Aorta (tissue), 5 donors: ENCODE measurements around the gene TMEM139. TPM values are rescaled to one million over a fixed set of nuclear protein-coding genes. Genes with fewer than 3 reads are reported as not detected.

Experiments
- ATAC-seq: fragments of 200-7000 bp; cut with Tn5 transposase; one replicate; pipeline ENCODE4 v1.9.1; 2022; ENCODE audit warnings: moderate library complexity; ENCODE audit not compliant: low FRiP score
- DNase-seq, 2 donors: peaks; one replicate each; pipeline ENCODE4 v3.0.0-alpha.2; 2020
- H3K27ac ChIP-seq, 2 donors: one replicate each; pipeline ENCODE4 v1.5.1; 2013; ENCODE audit warnings: low read length in 2 of 2, mild to moderate bottlenecking in 2 of 2, moderate library complexity in 2 of 2, control low read depth in 1 of 2, inconsistent platforms in 1 of 2, low read depth in 1 of 2
- H3K27me3 ChIP-seq, 2 donors: one replicate each; pipeline ENCODE4 v1.6.1; 2013; ENCODE audit warnings: control low read depth in 1 of 2, low read length in 1 of 2, mild to moderate bottlenecking in 1 of 2, moderate library complexity in 1 of 2; ENCODE audit not compliant: insufficient read depth in 2 of 2, control insufficient read depth in 1 of 2
- H3K36me3 ChIP-seq, 2 donors: one replicate each; pipeline ENCODE4 v1.6.1; 2013; ENCODE audit warnings: control low read depth in 1 of 2, low read length in 1 of 2, mild to moderate bottlenecking in 1 of 2; ENCODE audit not compliant: insufficient read depth in 2 of 2, control insufficient read depth in 1 of 2
- H3K4me1 ChIP-seq, 2 donors: one replicate each; pipeline ENCODE4 v1.6.1; 2013; ENCODE audit warnings: low read length in 2 of 2, control low read depth in 1 of 2, mild to moderate bottlenecking in 1 of 2, moderate library complexity in 1 of 2; ENCODE audit not compliant: insufficient read depth in 2 of 2, control insufficient read depth in 1 of 2
- H3K4me3 ChIP-seq, 2 donors: one replicate each; pipeline ENCODE4 v1.5.1; 2013; ENCODE audit warnings: low read length in 2 of 2, control low read depth in 1 of 2, mild to moderate bottlenecking in 1 of 2
- H3K9me3 ChIP-seq: one replicate; pipeline ENCODE4 v1.6.1; 2013; ENCODE audit warnings: mild to moderate bottlenecking, low read length; ENCODE audit not compliant: control insufficient read depth
- WGBS, 2 donors: extraction: QIAGEN DNeasy Blood & Tissue Kit; methylation state at CpG; one replicate each; pipeline ENCODE4 v1.1.7; 2013; 5-methylcytosine and 5-hydroxymethylcytosine counted together
- intact Hi-C, 2 donors: fragments of 100-400 bp; cut with DNase I; formaldehyde crosslinking; loops; one replicate each; pipeline versions ENCODE4 v1.14.2 to v1.15.0; 2022
- polyA plus RNA-seq, 2 donors: library from polyadenylated mRNA; stranded (reverse); fragments of 200-250 nt; gene quantifications; one replicate each; pipeline ENCODE4 v1.2.3, GENCODE V29; 2013
- total RNA-seq, 2 donors: library from RNA; stranded (reverse); fragmentation: NEBNext Ultra II Directional; extraction: Animal tissue kit (Norgen Biotek cat#: 25700); gene quantifications; one replicate each; pipeline ENCODE4 v1.2.1, GENCODE V29; 2021
- donor health status: healthy with polysubstance abuse.
- donor health status: Bipolar disorder and iron deficiency.
- donor health status: DM: no; HTN: no; CAD: no.
- donor health status: DM: no; HTN: no; CAD: no.
- donor health status: DM: yes; HTN: yes; CAD: no.

Gene TMEM139
- total and polyA plus RNA-seq, 4 donors: 0.10 to 17.3 (median 0.75) TPM

DNA sequence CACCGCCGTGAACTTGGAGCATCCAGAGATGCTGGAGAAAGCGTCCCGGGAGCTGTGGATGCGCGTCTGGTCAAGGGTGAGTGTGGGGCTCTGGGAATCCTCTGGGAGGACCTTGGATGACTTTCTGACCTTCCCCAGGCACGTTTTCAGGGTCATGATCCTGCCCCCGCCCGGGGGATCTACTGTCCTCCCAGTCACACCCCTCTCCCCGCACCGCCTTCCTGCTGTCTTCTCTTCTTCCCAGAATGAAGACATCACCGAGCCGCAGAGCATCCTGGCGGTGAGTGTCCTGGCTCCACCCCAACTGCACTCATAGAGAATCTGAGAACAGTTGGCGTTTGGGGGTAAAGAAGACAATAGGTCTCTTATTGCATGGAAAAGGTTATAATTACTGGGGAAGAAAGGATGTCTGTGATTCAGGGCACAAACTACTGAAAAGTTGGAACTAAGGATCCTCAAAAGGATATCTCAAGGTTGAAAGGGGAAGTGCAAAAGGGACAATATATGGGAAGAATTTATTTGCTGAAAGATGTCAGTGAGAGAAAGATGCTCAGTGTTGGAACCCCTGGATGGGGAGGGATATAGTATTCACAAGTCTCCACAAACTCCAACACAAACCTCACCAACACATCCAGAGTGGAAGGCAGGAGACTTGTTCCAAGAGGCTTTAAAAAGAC, 19.6 kb upstream of the TMEM139 start:
- H3K27me3 ChIP-seq: no peaks in the 10 kb centered on the region
- peaks cover 8 to 12% of the 10 kb centered on the region in 2 donors for H3K36me3 ChIP-seq
- DNase-seq (no peak), ATAC-seq (no peak)
- intact Hi-C loops: no loop called here
- H3K4me3 ChIP-seq: no peak overlapping the region
- no peaks in the 10 kb centered on the region for H3K9me3 ChIP-seq
- H3K4me1 ChIP-seq: no peaks in the 10 kb centered on the region
- 87 to 90% methylated on average over 15 of the region's 15 CpGs for WGBS, 2 donors
- H3K27ac ChIP-seq: no peak overlapping the region

DNA sequence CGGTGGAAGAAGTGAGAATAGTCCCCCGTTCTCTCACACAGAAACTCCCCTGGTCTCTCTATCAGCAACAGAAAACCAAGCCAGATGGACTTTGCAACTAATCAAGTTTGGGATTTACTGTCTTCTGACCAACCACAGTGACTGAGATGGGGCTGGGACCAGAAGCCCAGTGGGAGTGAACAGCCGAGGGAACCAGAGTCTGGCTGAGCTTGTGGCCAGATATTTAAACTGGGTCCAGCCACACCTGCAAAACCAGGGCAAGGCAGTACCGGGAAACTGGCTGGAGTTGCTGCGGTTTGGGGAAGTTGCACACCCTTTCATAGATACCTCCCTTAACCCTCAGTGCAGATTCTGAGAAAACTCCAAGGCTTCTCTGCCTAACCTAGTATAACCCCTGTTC, 15.5 kb upstream of the TMEM139 start:
- peaks cover 8 to 12% of the 10 kb centered on the region in 2 donors for H3K36me3 ChIP-seq

DNA sequence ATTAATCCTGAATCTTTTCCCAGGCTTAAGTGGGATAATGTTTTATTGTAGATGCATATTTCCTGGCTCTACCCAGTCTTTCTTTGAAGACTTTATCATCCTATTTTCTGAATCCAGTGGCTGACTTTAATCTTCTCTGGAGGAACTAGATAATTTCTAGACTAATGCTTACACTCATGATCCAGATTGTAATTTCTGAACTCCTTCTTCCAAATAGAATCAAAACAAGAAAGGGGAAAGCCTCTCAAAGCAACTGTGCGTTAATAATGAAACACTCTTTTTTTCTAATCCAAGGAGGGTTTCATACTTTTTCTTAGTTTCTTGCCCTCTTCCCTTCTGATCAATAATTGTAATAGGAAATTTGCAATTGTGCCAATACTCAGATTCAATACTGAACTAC, 13.5 kb upstream of the TMEM139 start:
- DNase-seq (no peak), ATAC-seq (no peak)
- Histone ChIP-seq H3K36me3 (peaks cover 8 to 12% of the 10 kb centered on the region in 2 donors), H3K27me3 (no peaks in the 10 kb centered on the region), H3K4me3 (no peak overlapping the region), H3K9me3 (no peaks in the 10 kb centered on the region), H3K27ac (no peak overlapping the region), H3K4me1 (no peaks in the 10 kb centered on the region)
- 84 to 94% methylated on average over 1 of the region's 1 CpG for whole genome bisulfite sequencing, 2 donors
- intact Hi-C loops: no loop called here

More for the DNA sequence above, 15.5 kb upstream of the TMEM139 start:
- no peaks in the 10 kb centered on the region for H3K27me3 ChIP-seq
- 84 to 87% methylated on average over 5 of the region's 5 CpGs for WGBS, 2 donors
- intact Hi-C loops: no loop called here
- no peak for DNase-seq
- no peak overlapping the region for H3K27ac ChIP-seq
- ATAC-seq: no peak
- H3K9me3 ChIP-seq: no peaks in the 10 kb centered on the region
- H3K4me3 ChIP-seq: no peak overlapping the region
- no peaks in the 10 kb centered on the region for H3K4me1 ChIP-seq

DNA sequence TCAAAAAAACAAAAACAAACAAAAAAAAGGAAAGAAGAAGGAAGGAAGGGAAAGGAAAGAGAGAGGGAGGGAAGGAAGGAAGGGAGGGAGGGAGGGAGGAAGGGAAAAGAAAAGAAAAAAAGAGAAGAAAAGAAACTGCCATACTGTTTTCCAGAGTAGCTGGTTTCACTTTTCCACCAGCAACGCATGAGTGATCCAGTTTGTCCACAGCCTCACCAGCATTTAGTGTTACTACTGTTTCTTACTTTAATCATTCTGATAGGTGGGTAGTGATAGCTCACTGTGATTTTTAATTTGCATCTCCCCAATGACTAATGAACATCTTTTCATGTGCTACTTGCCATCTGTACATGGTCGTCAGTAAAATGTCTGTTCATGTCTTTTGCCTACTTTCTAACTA, 11.9 kb upstream of the TMEM139 start:
- 90 to 97% methylated on average over 2 of the region's 2 CpGs for WGBS, 2 donors
- intact Hi-C loops: no loop called here
- ATAC-seq: no peak

DNA sequence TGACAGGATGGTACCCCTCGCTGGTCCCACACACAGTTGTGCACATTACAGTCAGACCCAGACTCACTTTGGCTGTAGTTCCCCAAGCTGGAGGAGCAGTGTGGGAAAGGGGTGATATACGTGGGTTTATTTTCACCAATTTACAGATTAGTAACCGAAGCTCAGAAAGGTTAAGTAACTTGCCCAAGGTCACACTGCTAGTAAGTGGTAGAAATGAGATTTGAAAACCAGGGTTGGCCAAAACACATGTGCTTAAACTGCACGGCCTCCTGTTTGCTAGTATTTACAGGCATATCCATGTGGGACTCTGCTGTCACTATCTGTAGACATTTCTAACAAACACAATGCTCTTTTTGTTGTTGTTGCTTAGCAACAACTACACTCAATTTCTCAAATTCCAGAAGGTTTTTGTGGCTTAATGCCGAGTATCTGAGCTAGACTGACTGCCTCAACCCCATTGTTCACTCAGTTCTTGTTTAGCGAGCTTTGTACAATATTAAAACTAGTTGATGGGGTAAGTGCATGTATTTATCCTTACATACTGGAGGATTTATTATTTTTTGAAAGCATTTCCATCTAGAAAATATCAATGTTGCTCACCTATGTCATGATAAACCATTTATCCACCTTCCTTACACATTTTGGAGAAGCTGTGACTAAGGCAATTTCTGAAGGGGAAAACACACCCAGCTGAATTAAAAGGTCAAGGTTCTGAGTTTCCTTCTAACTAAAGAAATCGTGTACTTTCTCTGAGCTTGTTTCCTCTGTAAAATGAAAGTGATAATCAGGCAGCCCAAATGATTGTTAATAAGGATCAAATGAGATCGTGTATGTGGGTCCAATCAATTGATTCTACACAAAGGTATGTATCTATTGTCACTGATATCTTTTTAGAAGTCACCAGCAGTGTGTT, 5.3 kb upstream of the TMEM139 start:
- 47 to 50% methylated on average over 8 of the region's 8 CpGs for WGBS, 2 donors
- no peak for DNase-seq
- Histone ChIP-seq H3K27ac (no peak overlapping the region), H3K9me3 (no peaks in the 10 kb centered on the region), H3K27me3 (no peaks in the 10 kb centered on the region), H3K4me3 (no peak overlapping the region), H3K36me3 (no peaks in the 10 kb centered on the region), H3K4me1 (no peaks in the 10 kb centered on the region)
- intact Hi-C loops: no loop called here
- no peak for ATAC-seq

More for the DNA sequence above, 11.9 kb upstream of the TMEM139 start:
- Histone ChIP-seq H3K27me3 (no peaks in the 10 kb centered on the region), H3K36me3 (peaks cover 7 to 8% of the 10 kb centered on the region in 2 donors), H3K4me3 (no peak overlapping the region), H3K9me3 (no peaks in the 10 kb centered on the region), H3K4me1 (no peaks in the 10 kb centered on the region), H3K27ac (no peak overlapping the region)
- DNase-seq: no peak

DNA sequence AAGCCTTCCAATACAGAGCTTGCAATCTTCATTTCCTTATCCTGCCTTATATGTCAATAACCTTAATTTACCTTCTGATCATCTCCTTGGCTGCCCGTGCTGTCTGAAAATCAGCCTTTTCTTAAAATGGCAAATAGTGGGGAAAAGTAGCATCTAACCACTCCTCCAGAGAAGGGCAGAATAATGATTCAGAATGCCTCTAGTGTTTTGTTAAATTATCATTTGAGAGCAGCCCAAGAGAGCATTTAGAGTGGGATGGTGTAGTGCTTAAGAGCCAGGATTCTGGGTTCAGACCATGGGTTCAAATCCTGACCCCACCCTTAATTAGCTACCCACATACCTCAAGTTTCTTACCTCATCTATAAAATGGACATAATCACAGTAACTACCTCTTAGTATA, 4.6 kb upstream of the TMEM139 start:
- Histone ChIP-seq H3K4me3 (no peak overlapping the region), H3K27ac (no peak overlapping the region), H3K27me3 (no peaks in the 10 kb centered on the region), H3K4me1 (no peaks in the 10 kb centered on the region), H3K36me3 (no peaks in the 10 kb centered on the region), H3K9me3 (no peaks in the 10 kb centered on the region)
- WGBS, 2 donors: 66 to 74% methylated on average over 1 of the region's 1 CpG
- ATAC-seq (no peak), DNase-seq (no peak)
- intact Hi-C loops: no loop called here

DNA sequence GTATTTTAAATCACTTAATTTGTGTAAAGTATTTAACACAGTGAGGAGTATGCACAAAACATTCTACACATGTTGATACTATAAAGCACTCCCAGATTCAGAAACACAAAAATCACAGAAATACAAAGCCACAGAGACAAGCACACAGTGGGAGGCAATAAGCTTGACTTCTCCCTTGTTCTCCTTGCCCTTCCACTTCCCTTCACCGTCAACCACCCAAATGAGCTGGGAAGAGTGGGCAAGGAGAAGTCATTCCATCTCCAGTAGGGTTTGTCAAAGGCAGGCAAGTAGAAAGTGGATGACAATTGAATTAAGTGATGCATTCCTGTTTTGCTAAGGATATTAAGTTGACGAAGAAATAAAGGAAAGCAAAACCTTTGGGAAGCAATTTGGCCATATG, 4.2 kb upstream of the TMEM139 start:
- WGBS, 2 donors: 93 to 96% methylated on average over 2 of the region's 2 CpGs
- Histone ChIP-seq H3K27me3 (no peaks in the 10 kb centered on the region), H3K4me1 (no peaks in the 10 kb centered on the region), H3K9me3 (no peaks in the 10 kb centered on the region), H3K36me3 (no peaks in the 10 kb centered on the region), H3K27ac (no peak overlapping the region), H3K4me3 (no peak overlapping the region)
- ATAC-seq: no peak
- intact Hi-C loops: no loop called here
- no peak for DNase-seq

DNA sequence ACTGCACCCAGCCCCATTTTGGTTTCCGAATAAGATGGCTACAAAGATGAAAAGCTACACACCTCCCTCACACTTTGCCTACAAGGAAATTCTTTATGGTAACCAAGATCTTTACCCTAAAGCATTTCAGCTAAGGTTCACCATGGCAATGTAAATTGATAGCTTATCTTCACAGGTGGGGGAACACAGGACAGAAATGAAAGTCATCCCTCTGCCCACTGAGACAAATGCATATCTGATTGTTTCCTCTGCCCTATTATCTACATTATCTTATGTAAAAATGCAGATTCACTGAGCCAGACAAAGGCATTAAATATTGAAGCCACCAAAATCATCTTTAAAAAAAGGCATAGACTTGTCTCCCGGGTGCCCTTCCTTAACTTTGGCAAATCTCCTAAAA, 3.2 kb upstream of the TMEM139 start:
- Histone ChIP-seq H3K36me3 (no peaks in the 10 kb centered on the region), H3K27ac (no peak overlapping the region), H3K4me1 (no peaks in the 10 kb centered on the region), H3K27me3 (no peaks in the 10 kb centered on the region), H3K4me3 (no peak overlapping the region), H3K9me3 (no peaks in the 10 kb centered on the region)
- ATAC-seq (no peak), DNase-seq (no peak)
- intact Hi-C loops: no loop called here
- 80 to 84% methylated on average over 2 of the region's 2 CpGs for WGBS, 2 donors

DNA sequence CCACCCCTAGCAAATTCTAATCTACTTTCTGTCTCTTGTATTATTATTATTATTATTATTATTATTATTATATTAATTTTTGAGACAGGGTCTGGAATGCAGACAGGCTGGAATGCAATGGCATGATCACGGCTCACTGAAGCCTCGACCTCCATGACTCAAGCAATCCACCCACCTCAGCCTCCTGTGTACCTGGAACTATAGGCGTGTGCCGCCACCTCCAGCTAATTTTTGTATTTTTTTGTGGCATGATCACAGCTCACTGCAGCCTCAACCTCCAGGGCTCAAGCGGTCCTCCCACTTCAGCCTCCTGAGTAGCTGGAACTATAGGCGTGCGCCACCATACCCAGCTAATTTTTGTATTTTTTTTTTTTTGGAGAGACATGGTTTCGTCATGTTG, 2.6 kb upstream of the TMEM139 start:
- ATAC-seq: no peak
- Histone ChIP-seq H3K4me1 (no peaks in the 10 kb centered on the region), H3K27ac (no peak overlapping the region), H3K4me3 (no peak overlapping the region), H3K36me3 (no peaks in the 10 kb centered on the region), H3K27me3 (no peaks in the 10 kb centered on the region), H3K9me3 (no peaks in the 10 kb centered on the region)
- DNase-seq: no peak
- intact Hi-C loops: no loop called here
- WGBS, 2 donors: 96% methylated on average over 8 of the region's 8 CpGs
